ENCODE data around the gene DMXL1.
"Not testable (repeated sequence)": the region's sequence is repeated elsewhere in the genome, so short reads cannot be mapped to it uniquely, and the experiment has no call there.

The DMXL1 gene

GRCh38 chr5:119212026-119212425 lies 141.1 kb downstream of the DMXL1 start:
- DNase-seq: no peak

DNA sequence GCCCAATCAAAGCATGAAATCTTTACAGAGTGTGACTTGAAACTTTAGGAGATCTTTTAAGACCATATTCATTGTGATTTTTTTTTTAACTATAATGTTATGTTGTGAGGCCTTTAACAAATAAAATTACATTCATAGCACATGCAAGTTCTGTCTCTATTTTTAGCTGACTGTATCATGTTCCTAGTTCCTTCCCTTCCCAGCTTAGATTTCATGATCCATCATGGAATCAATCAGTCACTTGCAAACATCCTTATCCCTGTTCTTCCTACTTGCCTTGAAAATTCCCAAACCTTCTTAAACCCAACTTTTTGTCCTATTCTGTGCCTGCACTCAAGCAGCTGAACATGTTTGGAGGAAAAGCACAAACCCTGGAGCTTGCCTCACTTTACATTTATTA lies 141.8 kb downstream of the DMXL1 start:
- DNase-seq: no peak

DNA sequence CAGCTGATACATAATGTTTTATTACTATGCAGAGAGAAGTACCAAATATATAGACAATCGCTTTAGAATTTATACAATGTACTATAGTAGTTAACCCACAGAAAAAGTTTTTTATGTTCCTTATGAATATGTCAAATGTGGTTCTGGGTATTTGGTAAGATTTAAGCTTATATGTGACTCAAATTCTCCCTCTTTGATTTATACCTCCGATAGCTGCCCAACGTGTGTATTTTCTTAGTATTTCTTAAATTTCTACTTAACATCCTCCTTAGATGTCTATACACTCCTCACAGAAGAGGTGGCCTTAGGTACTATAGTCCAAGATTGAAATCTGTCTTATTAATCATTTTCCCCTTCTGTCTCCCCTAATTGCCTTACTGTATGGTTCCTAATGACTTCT lies 146.3 kb downstream of the DMXL1 start:
- DNase-seq: no peak

DNA sequence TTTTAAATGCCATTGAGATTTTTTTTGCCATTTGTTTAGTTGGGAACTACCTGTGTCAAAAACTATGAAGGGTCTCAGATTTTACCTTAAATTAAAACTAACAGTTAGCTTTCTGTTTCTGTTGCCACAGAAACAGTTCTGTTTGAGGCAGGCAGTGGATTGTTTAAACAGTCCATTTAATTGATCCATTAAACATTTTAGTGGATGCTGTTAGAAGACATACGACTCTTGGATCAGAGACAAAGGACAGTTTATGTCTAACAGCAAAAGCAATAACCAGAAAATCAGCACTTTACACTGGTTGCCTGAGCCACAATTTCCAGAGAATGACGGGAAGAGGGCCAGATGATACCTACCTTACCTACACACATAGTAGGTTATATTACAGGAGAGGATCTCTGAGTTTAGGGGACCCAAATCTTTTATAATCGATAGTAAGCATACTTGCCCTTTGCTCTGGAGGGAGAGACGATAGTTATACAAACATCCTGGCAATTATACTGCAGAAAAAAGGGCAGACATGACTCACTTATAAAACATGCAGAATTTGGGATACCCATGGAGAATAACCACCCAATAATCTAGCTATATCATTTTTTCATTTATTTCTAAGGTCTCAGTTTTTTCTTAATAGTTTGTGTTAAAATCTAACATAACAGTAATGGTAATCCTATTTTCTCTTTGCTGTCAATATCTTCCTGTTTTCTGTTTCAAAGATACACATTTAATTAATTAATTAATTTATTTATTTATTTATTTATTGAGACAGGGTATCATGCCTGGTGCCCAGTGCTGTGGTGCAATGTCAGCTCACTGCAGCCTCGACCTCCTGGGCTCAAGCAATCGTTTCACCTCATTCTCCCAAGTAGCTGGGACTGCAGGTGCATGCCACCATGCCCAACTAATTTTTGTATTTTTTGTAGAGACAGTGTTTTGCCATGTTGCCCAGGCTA lies 148.2 kb downstream of the DMXL1 start:
- no peak for DNase-seq

GRCh38 chr5:119220576-119221197 lies 149.8 kb downstream of the DMXL1 start:
- DNase-seq: no peak

GRCh38 chr5:119221330-119221729 lies 150.4 kb downstream of the DMXL1 start:
- no peak for DNase-seq

DNA sequence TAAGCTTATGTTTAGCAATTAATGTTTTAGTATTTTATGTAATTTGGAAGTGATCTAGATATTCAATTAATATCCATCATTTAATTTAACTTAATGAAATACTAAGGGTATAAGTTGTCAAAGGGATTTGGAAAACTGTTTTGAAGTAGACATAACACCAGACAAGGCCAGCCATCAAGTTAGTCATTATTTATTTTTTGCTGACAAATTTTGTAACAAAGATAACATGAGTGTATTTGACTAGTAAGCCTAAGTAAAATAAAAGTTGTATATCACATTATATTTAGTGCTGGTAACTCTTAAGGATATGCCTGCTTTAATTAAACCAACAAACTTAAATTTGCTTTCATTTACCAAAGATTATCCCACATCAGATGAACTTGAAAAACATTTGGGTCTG lies 159.1 kb downstream of the DMXL1 start:
- no peak for DNase-seq

- no peak for DNase-seq
Measured at GRCh38 chr5:119238265-119239118, 167.6 kb downstream of the DMXL1 start.

- DNase-seq: no peak
Measured at GRCh38 chr5:119239119-119239417, 168.2 kb downstream of the DMXL1 start.

GRCh38 chr5:119239826-119240225 lies 168.9 kb downstream of the DMXL1 start:
- DNase-seq: not testable (repeated sequence)

GRCh38 chr5:119243888-119244287 lies 173.0 kb downstream of the DMXL1 start:
- no peak for DNase-seq

DNA sequence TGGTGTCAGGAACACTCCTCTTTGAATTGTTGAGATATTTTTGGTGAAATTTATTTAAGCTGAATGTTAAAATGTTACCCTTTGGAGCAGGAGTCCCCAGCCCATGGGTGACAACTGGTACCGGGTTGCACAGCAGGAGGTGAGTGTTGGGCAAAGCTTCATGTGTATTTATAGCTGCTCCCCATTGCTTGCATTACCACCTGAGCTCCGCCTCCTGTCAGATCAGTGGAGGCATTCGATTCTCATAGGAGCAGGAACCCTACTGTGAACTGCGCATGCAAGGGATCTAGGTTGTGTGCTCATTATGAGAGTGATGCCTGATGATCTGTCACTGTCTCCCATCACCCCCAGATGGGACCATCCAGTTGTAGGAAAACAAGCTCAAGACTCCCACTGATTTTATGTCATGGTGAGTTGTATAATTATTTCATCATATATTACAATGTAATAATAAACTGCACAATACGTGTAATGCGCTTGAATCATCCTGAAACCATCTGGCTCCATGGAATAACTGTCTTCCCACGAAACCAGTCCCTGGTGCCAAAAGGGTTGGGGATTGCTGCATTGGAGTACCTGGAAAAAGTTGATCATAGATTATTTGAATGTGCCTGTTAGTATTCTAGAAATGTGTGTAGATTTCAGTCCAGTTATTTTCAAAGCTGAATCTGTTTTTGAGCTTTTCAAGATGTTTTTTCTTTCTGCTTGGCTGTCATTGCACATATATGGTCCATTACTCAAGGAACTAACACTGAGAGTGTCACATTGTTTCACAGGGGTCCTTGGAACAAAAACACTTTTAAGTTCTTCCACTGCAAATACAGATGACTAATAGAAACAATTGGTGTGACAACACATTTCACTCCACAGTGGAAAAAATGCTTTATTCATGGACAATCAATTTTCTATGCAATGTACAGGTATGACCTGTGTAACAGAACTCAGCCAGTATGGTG lies 180.3 kb downstream of the DMXL1 start:
- no peak for DNase-seq

DNA sequence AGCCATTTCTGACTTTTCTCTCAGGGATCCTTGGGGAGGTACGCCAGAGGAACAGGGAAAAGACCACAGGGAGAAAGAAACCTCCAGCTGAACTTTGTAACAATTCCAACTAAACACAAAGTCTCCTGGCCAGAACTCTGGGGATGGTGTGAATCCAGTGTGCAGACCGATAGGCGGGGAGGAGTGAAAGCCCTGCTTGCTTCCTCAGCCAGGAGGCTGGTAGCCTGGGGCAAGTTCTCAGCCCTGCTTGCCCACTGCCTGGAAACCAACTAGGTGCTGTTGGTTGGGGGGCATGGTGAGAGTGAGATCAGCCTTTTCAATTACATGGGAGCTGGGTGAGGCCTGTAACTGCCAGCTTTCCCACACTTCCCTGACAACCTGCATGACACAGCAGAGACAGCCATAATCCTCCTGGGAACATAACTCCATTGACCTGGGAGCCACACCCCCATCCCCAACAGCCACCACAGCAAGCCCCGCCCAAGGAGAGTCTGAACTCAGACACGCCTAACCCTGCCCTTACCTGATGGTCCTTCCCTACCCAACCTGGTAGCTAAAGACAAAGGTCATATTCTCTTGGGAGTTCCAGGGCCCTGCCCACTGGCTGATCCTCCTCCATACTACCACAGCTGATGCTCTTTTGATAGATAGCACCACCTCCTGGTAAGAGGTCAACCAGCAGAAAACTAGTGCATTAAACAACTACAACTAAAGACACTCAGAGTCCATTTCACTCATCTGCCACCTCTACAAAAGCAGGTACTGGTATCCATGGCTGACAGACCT lies 184.9 kb downstream of the DMXL1 start:
- DNase-seq: no peak

DNA sequence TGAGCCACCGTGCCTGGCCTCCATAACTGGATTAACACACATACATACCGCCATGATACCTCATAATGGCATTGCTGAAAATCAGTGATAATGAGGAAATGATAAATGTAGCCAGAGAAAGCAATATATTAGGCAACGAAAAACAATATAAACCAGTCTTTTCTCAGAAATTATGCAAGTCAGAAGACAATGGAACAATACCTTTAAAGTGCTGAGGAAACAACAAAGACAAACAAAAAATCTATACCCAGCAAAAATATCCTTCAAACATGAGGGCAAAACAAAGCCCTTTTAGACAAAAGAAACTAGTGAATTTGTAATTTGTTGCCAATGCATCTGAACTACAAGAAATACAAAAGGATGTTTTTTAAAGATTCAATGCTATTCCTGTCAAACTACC lies 186.7 kb downstream of the DMXL1 start:
- DNase-seq: no peak

DNA sequence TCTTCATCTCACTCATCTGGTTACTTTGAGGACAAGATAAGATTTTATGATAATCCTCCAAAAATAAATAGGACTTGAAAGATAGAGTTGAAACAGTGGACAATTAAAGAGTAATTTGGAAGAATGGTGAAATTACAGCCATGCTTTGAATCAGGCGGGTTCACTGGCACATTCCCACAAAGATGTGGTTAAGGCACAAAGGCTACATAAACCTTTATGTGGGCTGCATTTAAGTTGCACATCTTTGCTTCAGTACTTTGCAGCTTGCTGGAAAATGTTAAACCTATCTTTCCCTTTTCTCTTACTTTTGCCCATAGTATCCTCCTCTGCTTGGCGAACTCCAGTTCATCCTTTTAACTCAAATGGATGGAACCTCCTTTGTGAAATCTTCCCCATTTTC lies 192.8 kb downstream of the DMXL1 start:
- DNase-seq: no peak

DNA sequence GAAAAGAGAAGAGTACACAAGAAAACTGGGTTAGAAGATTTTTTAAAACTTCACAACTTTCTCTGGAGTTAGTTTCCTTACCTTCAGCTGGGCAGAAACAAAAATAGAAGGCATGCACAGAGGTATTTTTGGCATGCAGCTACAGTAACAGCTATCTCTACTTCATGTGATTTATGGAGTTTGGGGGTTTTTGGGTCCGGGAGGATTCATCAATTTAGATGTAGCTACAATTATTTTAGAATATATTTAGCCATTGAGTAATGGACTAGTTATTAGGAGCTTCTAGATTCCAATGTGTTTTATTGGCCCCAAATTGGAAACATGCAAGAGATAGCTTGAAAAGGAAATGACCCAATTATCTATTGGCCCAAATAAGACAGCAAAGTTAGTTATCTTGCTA lies 193.3 kb downstream of the DMXL1 start:
- DNase-seq: no peak

DNA sequence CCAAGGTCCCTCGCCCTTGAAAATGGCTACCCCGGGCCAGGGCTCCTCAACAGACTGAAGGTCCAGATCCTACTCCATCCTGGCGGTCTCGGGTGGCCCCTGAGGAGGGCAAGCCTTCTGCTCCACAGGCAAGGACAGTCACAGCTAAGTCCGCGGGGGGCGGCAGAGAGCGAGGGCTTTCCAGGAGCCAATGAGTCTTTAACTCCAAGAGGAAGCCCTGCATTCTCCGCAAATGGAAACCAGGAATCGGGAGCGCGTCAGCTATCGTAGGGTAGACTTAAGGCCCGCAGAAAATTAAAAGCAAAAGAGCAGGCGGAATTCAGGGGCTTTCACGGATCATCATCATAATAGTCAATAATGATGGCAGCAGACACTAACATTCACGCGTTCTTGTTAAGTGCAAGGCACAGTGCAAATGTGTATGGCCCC lies 197.1 kb downstream of the DMXL1 start:
- DNase-seq: peak; percentile 85

GRCh38 chr5:119268387-119269060 lies 197.6 kb downstream of the DMXL1 start:
- DNase-seq: peak; percentile 91

DNA sequence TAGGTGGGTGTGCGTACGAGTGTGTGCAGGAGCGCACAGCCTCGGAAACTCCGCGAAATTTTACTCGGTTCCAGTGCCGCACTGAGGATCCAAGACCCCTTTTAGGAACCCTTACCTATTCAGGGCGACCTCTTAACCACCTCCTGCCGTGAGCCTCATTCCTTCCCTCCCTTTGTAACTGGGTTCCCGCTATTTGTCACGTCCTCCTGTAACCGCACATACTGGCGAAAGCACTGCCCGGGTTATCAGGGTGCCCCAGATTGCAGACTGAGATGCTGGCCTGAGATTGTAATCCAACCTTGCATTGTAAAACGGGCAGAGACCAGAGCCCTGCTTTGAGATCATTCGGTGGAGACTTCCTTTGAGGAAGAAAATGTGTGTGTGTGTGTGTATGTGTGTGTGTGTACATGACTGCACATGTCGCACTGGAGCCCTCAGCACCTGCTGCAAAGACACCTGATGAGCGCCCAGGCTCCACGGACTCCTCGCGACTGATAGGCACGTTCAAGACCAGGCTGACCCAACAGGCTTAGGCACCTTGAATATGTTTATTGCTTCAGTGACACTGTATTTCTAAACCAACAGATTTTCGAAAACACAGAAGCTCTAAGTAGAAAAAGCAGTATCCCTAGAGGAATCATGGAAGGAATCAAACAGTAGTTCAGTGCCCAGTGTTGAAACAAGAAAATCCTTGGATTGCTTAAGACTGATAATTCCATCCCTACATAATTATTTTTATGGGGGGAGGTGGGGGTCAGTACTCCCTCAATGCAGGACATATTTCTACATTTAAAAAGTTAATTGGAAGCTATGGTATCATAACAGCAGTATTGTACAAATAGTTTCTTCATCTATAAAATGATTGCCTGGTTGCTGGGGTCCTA lies 198.4 kb downstream of the DMXL1 start:
- DNase-seq: no peak

DNA sequence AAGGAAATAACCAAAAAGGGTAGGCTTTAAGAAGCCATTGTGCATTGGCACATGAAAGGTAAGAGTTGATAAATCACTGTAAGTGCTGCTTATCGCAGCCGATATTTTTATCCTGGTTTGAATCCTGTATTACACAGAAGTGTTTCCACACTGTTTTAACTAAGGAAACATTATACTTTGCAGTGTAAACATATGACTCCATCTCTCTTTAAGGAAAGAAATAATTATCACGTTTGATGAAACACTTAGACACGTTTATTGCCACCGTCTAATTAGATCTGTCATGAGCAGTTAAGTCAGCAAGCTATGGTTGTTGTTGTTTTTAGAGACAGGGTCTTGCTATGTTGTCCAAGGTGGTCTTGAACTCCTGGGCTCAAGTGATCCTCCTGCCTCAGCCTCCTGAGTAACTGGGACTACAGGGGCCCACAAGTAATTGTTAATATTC lies 199.3 kb downstream of the DMXL1 start:
- no peak for DNase-seq
